ENCODE results near the gene CCDC88A.
"Not testable (repeated sequence)": the region's sequence is repeated elsewhere in the genome, so short reads cannot be mapped to it uniquely, and the experiment has no call there.

CCDC88A gene

DNA sequence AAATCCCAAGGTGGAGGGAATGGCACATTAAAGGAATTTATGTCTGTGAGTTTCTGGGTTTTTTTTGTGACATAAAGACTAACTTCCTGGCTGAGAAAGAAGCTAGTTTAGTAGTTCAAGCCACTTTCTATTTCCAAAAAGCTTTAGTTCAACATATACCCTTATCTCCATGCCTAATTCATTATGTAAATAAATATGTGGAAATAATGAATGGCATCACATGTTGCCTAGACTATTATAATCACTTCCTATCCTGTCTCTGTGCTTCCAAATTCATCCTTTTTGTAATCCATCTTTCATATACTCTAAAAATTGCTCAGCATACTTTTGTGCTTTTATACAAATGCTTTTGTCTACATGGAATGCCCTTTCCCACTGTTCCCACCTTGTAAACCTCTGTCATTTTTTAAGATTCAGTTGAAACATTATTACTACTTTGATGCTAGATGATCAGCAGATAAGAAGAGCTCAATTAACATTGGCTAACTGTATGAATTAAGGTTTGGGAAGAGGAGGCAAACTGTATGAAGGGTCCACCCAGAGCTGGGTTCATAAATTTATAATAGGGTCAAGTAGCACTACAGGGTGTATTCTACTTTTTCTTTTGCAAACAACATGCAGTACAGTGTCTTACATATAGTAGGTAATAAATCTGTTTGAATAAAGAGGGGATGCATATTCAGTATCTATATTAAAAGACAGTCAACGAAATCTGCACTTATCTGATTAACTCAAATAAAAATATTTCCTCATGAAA lies 88.9 kb downstream of the CCDC88A start:
- no peak overlapping the region for H3K9ac ChIP-seq (ENCODE audit: low read depth, low read length)
- no peaks in the 10 kb centered on the region for H3K9me3 ChIP-seq (ENCODE audit: control insufficient read depth, insufficient read depth, low read length)
- H3K27me3 ChIP-seq (ENCODE audit: control insufficient read depth, insufficient read depth, low read length): no peaks in the 10 kb centered on the region
- peaks cover 3% of the 10 kb centered on the region for H3K36me3 ChIP-seq (ENCODE audit: control insufficient read depth, insufficient read depth, low read length)
- no peak overlapping the region for H3K4me3 ChIP-seq (ENCODE audit: low read depth, low read length)
- H3K4me1 ChIP-seq (ENCODE audit: control insufficient read depth, insufficient read depth, low read length): no peaks in the 10 kb centered on the region

DNA sequence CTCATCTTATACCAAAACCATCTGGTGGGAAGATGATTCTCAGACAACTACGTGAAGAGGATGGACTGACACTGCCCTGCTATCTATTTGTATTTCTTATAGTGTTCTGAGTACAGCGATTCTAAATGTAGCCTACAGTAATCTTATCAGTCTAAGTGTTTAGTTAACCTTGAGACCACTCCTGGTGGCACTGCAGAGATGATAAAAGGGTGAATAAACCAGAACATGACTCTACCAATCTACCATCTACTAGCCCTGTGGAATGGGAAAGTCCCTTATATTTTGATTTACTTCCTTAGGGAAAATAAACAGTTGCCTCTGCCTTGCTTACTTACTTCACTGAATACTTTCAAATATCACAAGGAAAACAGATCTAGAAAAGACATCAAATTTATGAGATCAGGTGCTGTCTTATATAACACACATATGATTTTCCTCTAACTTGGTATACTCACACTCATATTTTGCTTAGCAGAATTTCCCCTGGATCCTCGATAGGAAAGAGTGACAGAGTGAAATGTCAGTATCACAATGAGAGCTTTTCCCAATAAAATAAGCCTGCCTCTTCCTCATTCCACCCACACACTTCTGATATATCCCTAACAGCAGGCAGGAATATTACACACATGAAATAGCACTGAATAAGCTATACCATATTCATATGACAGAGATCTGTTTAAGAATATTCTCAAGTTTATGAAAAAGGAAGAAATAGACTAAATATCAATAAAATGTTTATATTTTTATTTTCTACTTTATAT lies 92.0 kb downstream of the CCDC88A start:
- Histone ChIP-seq H3K36me3 (ENCODE audit: control insufficient read depth, insufficient read depth, low read length) (peaks cover 3% of the 10 kb centered on the region), H3K9ac (ENCODE audit: low read depth, low read length) (no peak overlapping the region), H3K9me3 (ENCODE audit: control insufficient read depth, insufficient read depth, low read length) (no peaks in the 10 kb centered on the region), H3K27me3 (ENCODE audit: control insufficient read depth, insufficient read depth, low read length) (no peaks in the 10 kb centered on the region), H3K4me3 (ENCODE audit: low read depth, low read length) (no peak overlapping the region), H3K4me1 (ENCODE audit: control insufficient read depth, insufficient read depth, low read length) (no peaks in the 10 kb centered on the region)

GRCh38 chr2:55314985-55315384 lies 104.7 kb downstream of the CCDC88A start:
- Histone ChIP-seq H3K27me3 (ENCODE audit: control insufficient read depth, insufficient read depth, low read length) (no peaks in the 10 kb centered on the region), H3K9me3 (ENCODE audit: control insufficient read depth, insufficient read depth, low read length) (no peaks in the 10 kb centered on the region), H3K4me1 (ENCODE audit: control insufficient read depth, insufficient read depth, low read length) (no peaks in the 10 kb centered on the region), H3K36me3 (ENCODE audit: control insufficient read depth, insufficient read depth, low read length) (peaks cover 6% of the 10 kb centered on the region), H3K9ac (ENCODE audit: low read depth, low read length) (no peak overlapping the region), H3K4me3 (ENCODE audit: low read depth, low read length) (no peak overlapping the region)

DNA sequence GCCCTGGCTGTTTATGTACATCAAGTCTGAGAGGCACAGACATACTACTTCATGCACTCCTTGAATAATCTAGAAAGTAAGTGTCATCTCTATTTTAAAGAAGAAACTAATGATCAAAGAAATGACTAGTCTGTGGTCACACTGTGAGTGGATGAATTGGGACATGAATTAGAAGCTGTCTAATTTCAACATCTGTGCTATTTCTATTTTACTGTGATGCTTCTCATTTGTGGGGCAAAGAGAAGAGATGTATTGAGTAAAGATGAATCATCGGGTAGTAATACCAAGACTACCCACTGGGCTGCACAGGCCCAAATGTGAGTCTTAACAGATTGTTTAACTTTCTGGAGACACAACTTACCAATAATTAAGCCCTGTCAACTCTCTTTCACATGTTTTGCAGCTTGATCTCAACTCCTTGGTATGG lies 108.2 kb downstream of the CCDC88A start:
- Histone ChIP-seq H3K36me3 (ENCODE audit: control insufficient read depth, insufficient read depth, low read length) (peaks cover 6% of the 10 kb centered on the region), H3K9ac (ENCODE audit: low read depth, low read length) (no peak overlapping the region), H3K4me1 (ENCODE audit: control insufficient read depth, insufficient read depth, low read length) (no peaks in the 10 kb centered on the region), H3K4me3 (ENCODE audit: low read depth, low read length) (no peak overlapping the region), H3K9me3 (ENCODE audit: control insufficient read depth, insufficient read depth, low read length) (no peaks in the 10 kb centered on the region), H3K27me3 (ENCODE audit: control insufficient read depth, insufficient read depth, low read length) (no peaks in the 10 kb centered on the region)

DNA sequence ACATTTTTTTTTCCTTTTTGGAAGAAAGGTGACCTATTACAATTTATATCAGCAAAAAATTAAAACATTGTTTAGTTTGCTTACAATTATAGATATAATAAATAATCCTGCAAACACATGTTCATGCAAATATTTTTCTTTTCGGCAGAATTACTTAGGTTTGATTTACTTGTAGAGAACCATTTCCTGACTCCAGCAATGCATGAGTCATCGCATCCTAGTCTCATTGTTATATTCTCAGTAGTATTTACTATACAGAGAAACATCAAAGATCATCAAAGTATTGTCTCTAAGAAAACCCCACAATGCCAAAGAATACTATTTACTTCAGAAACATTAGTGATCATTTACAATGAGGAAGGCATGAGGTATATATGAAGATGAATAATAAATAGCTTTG lies 110.2 kb downstream of the CCDC88A start:
- Histone ChIP-seq H3K36me3 (ENCODE audit: control insufficient read depth, insufficient read depth, low read length) (peaks cover 3% of the 10 kb centered on the region), H3K9me3 (ENCODE audit: control insufficient read depth, insufficient read depth, low read length) (no peaks in the 10 kb centered on the region), H3K9ac (ENCODE audit: low read depth, low read length) (no peak overlapping the region), H3K27me3 (ENCODE audit: control insufficient read depth, insufficient read depth, low read length) (no peaks in the 10 kb centered on the region), H3K4me3 (ENCODE audit: low read depth, low read length) (no peak overlapping the region), H3K4me1 (ENCODE audit: control insufficient read depth, insufficient read depth, low read length) (no peaks in the 10 kb centered on the region)

DNA sequence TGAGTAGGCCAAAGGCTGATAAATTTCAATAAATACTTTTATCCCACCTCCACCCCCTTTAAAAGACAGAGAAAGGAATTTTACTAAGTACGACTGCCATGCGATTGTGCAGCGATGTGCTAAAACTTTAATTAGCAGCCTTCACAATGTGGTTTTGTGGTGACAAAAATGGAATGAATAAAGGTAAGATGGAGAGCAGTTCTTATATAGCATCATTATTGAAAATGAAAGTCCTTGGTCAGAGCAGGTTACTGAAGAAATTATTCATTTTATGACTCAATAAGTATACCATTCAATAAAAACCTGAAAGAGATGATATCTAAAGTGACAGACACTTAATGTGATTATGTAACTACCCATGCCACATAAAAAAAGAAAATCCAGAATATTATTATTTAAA lies 117.4 kb downstream of the CCDC88A start:
- Histone ChIP-seq H3K27me3 (ENCODE audit: control insufficient read depth, insufficient read depth, low read length) (no peaks in the 10 kb centered on the region), H3K4me3 (ENCODE audit: low read depth, low read length) (no peak overlapping the region), H3K4me1 (ENCODE audit: control insufficient read depth, insufficient read depth, low read length) (no peaks in the 10 kb centered on the region), H3K9ac (ENCODE audit: low read depth, low read length) (no peak overlapping the region), H3K36me3 (ENCODE audit: control insufficient read depth, insufficient read depth, low read length) (peaks cover 9% of the 10 kb centered on the region), H3K9me3 (ENCODE audit: control insufficient read depth, insufficient read depth, low read length) (no peaks in the 10 kb centered on the region)

- Histone ChIP-seq H3K36me3 (ENCODE audit: control insufficient read depth, insufficient read depth, low read length) (peaks cover 9% of the 10 kb centered on the region), H3K4me1 (ENCODE audit: control insufficient read depth, insufficient read depth, low read length) (no peaks in the 10 kb centered on the region)
Observed at GRCh38 chr2:55301277-55301676, 118.4 kb downstream of the CCDC88A start.

DNA sequence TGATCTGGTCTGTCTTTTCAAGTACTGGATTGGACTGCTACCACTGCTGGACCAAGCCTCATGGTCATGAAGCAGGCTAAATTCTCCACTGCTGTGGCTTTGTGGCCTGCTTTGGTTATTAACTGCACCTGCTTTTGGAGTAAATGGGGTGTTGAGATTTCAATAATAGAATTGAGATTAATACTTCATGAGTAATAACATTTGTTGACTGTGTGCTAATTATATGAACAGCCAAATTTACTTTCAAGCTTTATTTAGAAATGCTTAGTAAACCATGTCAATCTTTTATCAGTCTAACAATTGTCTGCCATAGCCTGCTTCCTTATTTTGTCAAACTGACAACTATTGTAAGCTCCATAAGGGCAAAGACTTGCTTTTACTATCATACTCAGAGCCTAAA lies 123.3 kb downstream of the CCDC88A start:
- Histone ChIP-seq H3K9me3 (ENCODE audit: control insufficient read depth, insufficient read depth, low read length) (no peaks in the 10 kb centered on the region), H3K4me1 (ENCODE audit: control insufficient read depth, insufficient read depth, low read length) (no peaks in the 10 kb centered on the region), H3K36me3 (ENCODE audit: control insufficient read depth, insufficient read depth, low read length) (peaks cover 9% of the 10 kb centered on the region), H3K27me3 (ENCODE audit: control insufficient read depth, insufficient read depth, low read length) (no peaks in the 10 kb centered on the region), H3K9ac (ENCODE audit: low read depth, low read length) (no peak overlapping the region), H3K4me3 (ENCODE audit: low read depth, low read length) (no peak overlapping the region)

More at GRCh38 chr2:55301277-55301676, 118.4 kb downstream of the CCDC88A start:
- Histone ChIP-seq H3K9ac (ENCODE audit: low read depth, low read length) (no peak overlapping the region), H3K9me3 (ENCODE audit: control insufficient read depth, insufficient read depth, low read length) (no peaks in the 10 kb centered on the region), H3K4me3 (ENCODE audit: low read depth, low read length) (no peak overlapping the region), H3K27me3 (ENCODE audit: control insufficient read depth, insufficient read depth, low read length) (no peaks in the 10 kb centered on the region)

- Histone ChIP-seq H3K9me3 (ENCODE audit: control insufficient read depth, insufficient read depth, low read length) (no peaks in the 10 kb centered on the region), H3K36me3 (ENCODE audit: control insufficient read depth, insufficient read depth, low read length) (peaks cover 3% of the 10 kb centered on the region), H3K4me3 (ENCODE audit: low read depth, low read length) (peak overlapping the region; percentile 80), H3K9ac (ENCODE audit: low read depth, low read length) (no peak overlapping the region), H3K4me1 (ENCODE audit: control insufficient read depth, insufficient read depth, low read length) (peaks cover 20% of the 10 kb centered on the region), H3K27me3 (ENCODE audit: control insufficient read depth, insufficient read depth, low read length) (no peaks in the 10 kb centered on the region)
Observed at GRCh38 chr2:55283083-55283482, 136.6 kb downstream of the CCDC88A start.

DNA sequence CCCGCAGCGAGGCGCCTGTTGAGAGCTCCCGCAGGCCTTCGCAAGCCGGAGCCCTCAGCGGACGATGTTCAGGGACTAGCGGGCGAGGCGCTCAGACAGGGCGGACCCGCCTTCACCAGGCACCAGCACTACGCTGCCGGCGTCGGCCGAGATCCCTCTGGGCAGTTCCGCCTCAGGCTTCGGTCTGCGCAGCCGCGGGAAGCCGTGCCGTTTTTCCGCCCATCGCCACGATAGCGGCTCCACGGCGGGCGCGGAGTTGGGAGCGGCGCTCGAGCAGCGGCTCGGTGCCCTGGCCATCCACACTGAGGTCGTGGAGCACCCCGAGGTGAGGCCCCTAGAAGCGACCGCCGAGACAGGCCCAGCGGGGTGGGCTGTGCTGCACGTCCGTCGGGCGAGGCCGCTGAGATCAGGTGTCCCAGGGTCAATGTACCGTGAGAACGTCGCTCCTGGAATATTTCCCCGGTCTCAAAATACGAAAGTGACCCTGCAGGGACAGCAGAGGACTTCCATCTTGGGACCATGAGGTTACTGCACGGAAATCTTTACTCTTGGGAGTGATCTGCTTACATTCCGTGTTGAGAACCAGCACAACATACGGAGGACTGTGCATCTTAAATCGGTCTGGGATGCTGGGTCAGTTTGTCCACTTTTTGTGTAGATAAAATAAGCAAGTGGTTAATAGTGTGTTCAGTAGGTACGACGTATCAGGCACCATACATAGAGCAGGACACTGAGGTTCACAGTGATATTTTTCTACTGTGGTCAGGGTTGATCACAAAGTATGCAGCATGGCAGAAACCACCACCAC lies 137.3 kb downstream of the CCDC88A start:
- Histone ChIP-seq H3K4me3 (ENCODE audit: low read depth, low read length) (peak overlapping the region; percentile 80), H3K27me3 (ENCODE audit: control insufficient read depth, insufficient read depth, low read length) (no peaks in the 10 kb centered on the region), H3K9ac (ENCODE audit: low read depth, low read length) (peak overlapping the region; percentile 93), H3K9me3 (ENCODE audit: control insufficient read depth, insufficient read depth, low read length) (no peaks in the 10 kb centered on the region), H3K4me1 (ENCODE audit: control insufficient read depth, insufficient read depth, low read length) (peaks cover 20% of the 10 kb centered on the region), H3K36me3 (ENCODE audit: control insufficient read depth, insufficient read depth, low read length) (peaks cover 3% of the 10 kb centered on the region)

DNA sequence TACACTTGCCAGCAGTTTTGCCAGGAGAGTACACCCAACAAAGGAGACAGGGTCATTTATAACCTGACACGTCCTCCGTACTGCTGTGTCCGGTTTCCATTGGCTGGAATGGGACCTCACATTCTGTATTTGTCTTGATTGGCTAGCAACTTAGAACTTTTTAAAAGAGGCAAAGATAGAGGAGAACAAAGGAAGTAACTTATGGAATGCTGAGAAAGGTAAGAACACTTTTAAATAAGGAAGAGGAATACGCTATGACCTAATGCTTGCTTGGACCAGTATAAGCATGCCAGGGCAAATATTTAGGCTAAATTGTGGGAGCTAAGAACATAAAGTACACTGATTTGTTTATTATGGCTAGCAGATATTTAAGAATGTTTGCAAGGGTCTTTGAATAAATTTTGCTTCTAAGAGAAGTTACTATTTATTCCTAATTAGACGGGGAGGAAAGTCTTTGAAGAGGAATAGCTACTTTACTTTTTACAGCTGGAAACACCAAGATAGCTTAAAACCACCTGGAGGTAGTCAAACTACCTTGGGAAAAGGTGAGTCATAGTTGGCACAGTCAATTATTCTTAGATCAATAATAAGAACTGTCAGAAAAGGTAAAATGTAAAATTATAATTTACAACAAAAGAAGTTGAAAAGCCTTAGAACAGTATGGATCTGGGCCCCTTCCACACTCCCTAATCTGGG lies 138.7 kb downstream of the CCDC88A start:
- H3K4me3 ChIP-seq (ENCODE audit: low read depth, low read length); H3K27me3 ChIP-seq (ENCODE audit: control insufficient read depth, insufficient read depth, low read length); H3K9ac ChIP-seq (ENCODE audit: low read depth, low read length); H3K36me3 ChIP-seq (ENCODE audit: control insufficient read depth, insufficient read depth, low read length); H3K9me3 ChIP-seq (ENCODE audit: control insufficient read depth, insufficient read depth, low read length): not testable (repeated sequence)
- peaks cover 20% of the 10 kb centered on the region for H3K4me1 ChIP-seq (ENCODE audit: control insufficient read depth, insufficient read depth, low read length)

Measured in iPS-15b (cell line).